HepG2 (cell line): Measurements from ENCODE around the gene SHF. TPM values are rescaled to one million over a fixed set of nuclear protein-coding genes. Genes with fewer than 3 reads are reported as not detected.

Source experiments
- ATAD3A ChIP-seq: sonication (generic); formaldehyde crosslinking; IDR thresholded peaks from 2 replicates; pipeline ENCODE4 v1.4.0; 2020; ENCODE audit warnings: missing genetic modification reagents
- ATF3 ChIP-seq: sonication (generic); formaldehyde crosslinking; IDR thresholded peaks from 2 replicates; pipeline ENCODE4 v1.4.0; 2020; ENCODE audit warnings: missing genetic modification reagents
- CBFB ChIP-seq: sonication (generic); formaldehyde crosslinking; IDR thresholded peaks from 2 replicates; pipeline ENCODE4 v1.4.0; 2020; ENCODE audit warnings: missing genetic modification reagents
- CHD4 ChIP-seq: fragments of 200-600 bp; sonication (generic); IDR thresholded peaks from 2 replicates; pipeline ENCODE4 v1.7.0; 2017; ENCODE audit warnings: mild to moderate bottlenecking, low read length, borderline replicate concordance
- CTCF ChIP-seq: sonication (generic); formaldehyde crosslinking; IDR thresholded peaks from 2 replicates; pipeline ENCODE4 v1.5.0; 2020; ENCODE audit warnings: mild to moderate bottlenecking, missing genetic modification reagents, moderate library complexity
- DMAP1 ChIP-seq: IDR thresholded peaks from 2 replicates; pipeline ENCODE4 v1.6.1; 2016
- DMTF1 ChIP-seq: sonication (generic); formaldehyde crosslinking; IDR thresholded peaks from 2 replicates; pipeline ENCODE4 v1.4.0; 2020; ENCODE audit warnings: mild to moderate bottlenecking, missing genetic modification reagents
- FOXJ3 ChIP-seq: sonication (generic); formaldehyde crosslinking; IDR thresholded peaks from 2 replicates; pipeline ENCODE4 v1.4.0; 2020; ENCODE audit warnings: missing genetic modification reagents, mild to moderate bottlenecking, borderline replicate concordance
- HMGXB4 ChIP-seq, 2 experiments: sonication (generic) in 1 of 2; formaldehyde crosslinking in 1 of 2; IDR thresholded peaks; 2 replicates each; pipeline versions ENCODE4 v1.4.0 to v1.6.1; 2018 to 2020; ENCODE audit warnings: missing genetic modification reagents in 2 of 2, borderline replicate concordance in 1 of 2, low read depth in 1 of 2, mild to moderate bottlenecking in 1 of 2, missing biosample characterization in 1 of 2
- HNF4A ChIP-seq: sonication (generic); formaldehyde crosslinking; IDR thresholded peaks from 2 replicates; pipeline ENCODE4 v1.4.0; 2020; ENCODE audit warnings: missing genetic modification reagents
- MAFK ChIP-seq, 2 experiments: IDR thresholded peaks in 1 of 2; conservative IDR thresholded peaks in 1 of 2; 2 replicates each; pipeline ENCODE4 v1.6.1; 2011; ENCODE audit warnings: improper control_type of control experiment in 2 of 2, low read length in 2 of 2
- MIER2 ChIP-seq: IDR thresholded peaks from 2 replicates; pipeline ENCODE4 v1.6.1; 2016; ENCODE audit warnings: missing biosample characterization, missing genetic modification reagents
- MLX ChIP-seq: IDR thresholded peaks from 2 replicates; pipeline ENCODE4 v1.6.1; 2016
- ONECUT2 ChIP-seq: sonication (generic); formaldehyde crosslinking; IDR thresholded peaks from 2 replicates; pipeline ENCODE4 v1.4.0; 2020; ENCODE audit warnings: missing genetic modification reagents
- SATB2 ChIP-seq: sonication (generic); formaldehyde crosslinking; IDR thresholded peaks from 2 replicates; pipeline ENCODE4 v1.5.0; 2020; ENCODE audit warnings: missing genetic modification reagents
- SIX4 ChIP-seq: sonication (generic); formaldehyde crosslinking; IDR thresholded peaks from 2 replicates; pipeline ENCODE4 v1.4.0; 2020; ENCODE audit warnings: missing genetic modification reagents
- SP5 ChIP-seq: IDR thresholded peaks from 2 replicates; pipeline ENCODE4 v1.6.1; 2016; ENCODE audit warnings: low read depth, borderline replicate concordance
- ZFP36 ChIP-seq: fragments of 150-350 bp; IDR thresholded peaks from 2 replicates; pipeline ENCODE4 v1.6.1; 2018; ENCODE audit warnings: borderline replicate concordance, low read length, low read depth; ENCODE audit not compliant: partially characterized antibody
- ZFP36L2 ChIP-seq: sonication (generic); formaldehyde crosslinking; IDR thresholded peaks from 2 replicates; pipeline ENCODE4 v1.4.0; 2020; ENCODE audit warnings: missing genetic modification reagents
- ZNF124 ChIP-seq: sonication (generic); formaldehyde crosslinking; IDR thresholded peaks from 2 replicates; pipeline ENCODE4 v1.4.0; 2020; ENCODE audit warnings: missing genetic modification reagents
- ZNF749 ChIP-seq: sonication (generic); formaldehyde crosslinking; IDR thresholded peaks from 2 replicates; pipeline ENCODE4 v1.8.0; 2022; ENCODE audit warnings: mild to moderate bottlenecking, missing genetic modification reagents, moderate library complexity, borderline replicate concordance
- ZNF784 ChIP-seq: sonication (generic); formaldehyde crosslinking; IDR thresholded peaks from 2 replicates; pipeline ENCODE4 v1.5.1; 2020; ENCODE audit warnings: missing genetic modification reagents, mild to moderate bottlenecking, borderline replicate concordance
- polyA plus RNA-seq, 8 experiments: library from polyadenylated mRNA; depleted of rRNA in 3 of 8; stranded (reverse) in 7 of 8; unstranded in 1 of 8; fragments of >200 nt; fragmentation: Illumina TruSeq in 4 of 8; extraction: Trizol in 4 of 8; gene quantifications; 2 replicates each; pipeline versions ENCODE4 v1.2.1 to v1.2.3, GENCODE V29; 2011 to 2016; ENCODE audit warnings: low read depth in 4 of 8, missing spikeins in 1 of 8, mixed read lengths in 1 of 8; ENCODE audit not compliant: insufficient read depth in 1 of 8
- total RNA-seq, 5 experiments: library from RNA; depleted of rRNA; stranded (reverse); fragments of >200 nt; fragmentation: Illumina TruSeq; extraction: Trizol; gene quantifications; 2 replicates each; pipeline ENCODE4 v1.2.3, GENCODE V29; 2016; ENCODE audit warnings: low read depth in 1 of 5

The SHF gene
- total and polyA plus RNA-seq, 2 of the 13 experiments (the other 11 are each of a cell fraction or from before 2014, with no cell fraction given) = 20.9 to 25.5 TPM

- TF ChIP-seq HMGXB4 (CRISPR knock-in tag; IDR thresholded peaks at IDR 0.05; ENCODE audit: borderline replicate concordance in 1 of 2, low read depth in 1 of 2) (peak; percentile 99 to 100), SATB2 (CRISPR knock-in tag) (no peak), DMAP1 (CRISPR knock-in tag) (no peak; the same call in 1 of the 2 replicates), ZFP36L2 (CRISPR knock-in tag) (no peak), ATF3 (CRISPR knock-in tag) (no peak), MIER2 (CRISPR knock-in tag) (no peak), ATAD3A (CRISPR knock-in tag) (no peak), CHD4 (no peak), ZNF784 (CRISPR knock-in tag) (0 out of 2 replicates have a peak, but pooled peaks have one; percentile 15), DMTF1 (CRISPR knock-in tag) (0 out of 2 replicates have a peak, but pooled peaks have one; percentile 75), MAFK (conservative IDR thresholded peaks at IDR 0.05 in 1 of 2, IDR thresholded peaks at IDR 0.05 in 1 of 2; ENCODE audit: low read length in 2 of 2) (0 out of 4 replicates have a peak, but pooled peaks have one; percentile 3 to 9), HNF4A (CRISPR knock-in tag) (peak; percentile 81), CTCF (CRISPR knock-in tag) (peak; percentile 30), FOXJ3 (CRISPR knock-in tag) (peak; percentile 86), ZNF749 (CRISPR knock-in tag) (no peak), SP5 (CRISPR knock-in tag) (peak; percentile 73), ZFP36 (peak; percentile 49), CBFB (peak; percentile 68), MLX (CRISPR knock-in tag) (no peak), ONECUT2 (CRISPR knock-in tag) (peak; percentile 93), ZNF124 (no peak; the same call in 1 of the 2 replicates), SIX4 (CRISPR knock-in tag) (0 out of 2 replicates have a peak, but pooled peaks have one; percentile 42)
These were observed 12.4 kb upstream of the SHF start (continued) for GRCh38 chr15:45200001-45200798.
